GM12891 (cell line): ENCODE results near the gene ZBTB9. TPM values are rescaled to one million over a fixed set of nuclear protein-coding genes. Genes with fewer than 3 reads are reported as not detected.
A peak's percentile ranks its signal among the peaks of the same experiment; 100 is the strongest.

ENCODE experiments used
- DNase-seq: peaks from one replicate; pipeline ENCODE4 v3.0.0; 2011; ENCODE audit warnings: low spot score; ENCODE audit not compliant: insufficient read length
- FAIRE-seq: peaks from 2 replicates; lab custom pipeline; 2011; peaks lifted over from hg19 to GRCh38; lab: Jason Lieb, UNC
- PAX5 ChIP-seq: IDR thresholded peaks from 2 replicates; pipeline ENCODE4 v1.6.1; 2011; ENCODE audit warnings: low read length, moderate library complexity, mild to moderate bottlenecking; ENCODE audit not compliant: insufficient read depth, severe bottlenecking
- POLR2A ChIP-seq: IDR thresholded peaks from 2 replicates; pipeline ENCODE4 v1.6.1; 2011; ENCODE audit warnings: low read depth, low read length, control low read depth
- POLR2AphosphoS5 ChIP-seq: IDR thresholded peaks from 2 replicates; pipeline ENCODE4 v1.6.1; 2011; ENCODE audit warnings: low read depth, low read length, control low read depth
- POU2F2 ChIP-seq: IDR thresholded peaks from 2 replicates; pipeline ENCODE4 v1.6.1; 2011; ENCODE audit warnings: low read depth, mild to moderate bottlenecking, control low read depth, low read length, moderate library complexity
- SPI1 ChIP-seq: IDR thresholded peaks from 2 replicates; pipeline ENCODE4 v1.6.1; 2011; ENCODE audit warnings: low read depth, low read length, control low read depth
- TAF1 ChIP-seq: IDR thresholded peaks from 2 replicates; pipeline ENCODE4 v1.6.1; 2011; ENCODE audit warnings: low read depth, low read length, control low read depth
- polyA plus RNA-seq: library from polyadenylated mRNA; unstranded; fragments of >200 nt; gene quantifications from one replicate; pipeline ENCODE4 v1.2.1, GENCODE V29; 2012; ENCODE audit warnings: low read depth, missing spikeins, inconsistent platforms; ENCODE audit not compliant: missing spikeins

ZBTB9 gene
- 4.1 TPM for polyA plus RNA-seq

- TF ChIP-seq POLR2A = peak; percentile 87
- peak; percentile 60 for TF ChIP-seq TAF1
- no peak for TF ChIP-seq POU2F2
- FAIRE-seq = peak; percentile 99
- DNase-seq = peak; percentile 99
Observed at GRCh38 chr6:33454009-33454946, at the start of gene ZBTB9. TSS of gene ZBTB9 (plus strand) at chr6:33454576. CDS start at chr6:33455101, 525 bp downstream.

- no peak for DNase-seq
- no peak for FAIRE-seq
Observed at GRCh38 chr6:33404884-33405283, 49.5 kb upstream of the ZBTB9 start.

GRCh38 chr6:33405386-33405940, 48.9 kb upstream of the ZBTB9 start:
- FAIRE-seq (no peak), DNase-seq (no peak)
- TF ChIP-seq POU2F2 = no peak
- no peak for TF ChIP-seq POLR2AphosphoS5
- TF ChIP-seq POLR2A = no peak
- no peak for TF ChIP-seq PAX5
- no peak for TF ChIP-seq SPI1
- TF ChIP-seq TAF1 = no peak

More at GRCh38 chr6:33404884-33405283, 49.5 kb upstream of the ZBTB9 start:
- no peak for TF ChIP-seq SPI1
- TF ChIP-seq TAF1 = no peak
- TF ChIP-seq POLR2AphosphoS5 = no peak
- no peak for TF ChIP-seq POLR2A
- TF ChIP-seq PAX5 = no peak
- TF ChIP-seq POU2F2 = no peak

GRCh38 chr6:33406126-33406525, 48.2 kb upstream of the ZBTB9 start:
- FAIRE-seq = no peak
- no peak for TF ChIP-seq POU2F2
- no peak for TF ChIP-seq TAF1
- no peak for TF ChIP-seq POLR2A
- no peak for DNase-seq

- TF ChIP-seq POLR2A = no peak
- DNase-seq = no peak
- FAIRE-seq = no peak
Observed at GRCh38 chr6:33407132-33407718, 47.2 kb upstream of the ZBTB9 start.

- FAIRE-seq = peak; percentile 99
- TF ChIP-seq POU2F2 (peak; percentile 9; the same call in 1 of the 2 replicates), POLR2AphosphoS5 (peak; percentile 68; the same call in 1 of the 2 replicates), PAX5 (no peak)
- peak; percentile 97 for DNase-seq
Observed at GRCh38 chr6:33410050-33410710, 44.2 kb upstream of the ZBTB9 start.

- FAIRE-seq (no peak), DNase-seq (peak; percentile 75)
- TF ChIP-seq POLR2A (no peak), SPI1 (no peak), PAX5 (peak; percentile 2), POLR2AphosphoS5 (no peak), TAF1 (no peak), POU2F2 (no peak)
Observed at GRCh38 chr6:33410711-33411631, 43.4 kb upstream of the ZBTB9 start, which contains the start of gene PHF1. TSS of gene PHF1 (plus strand) at chr6:33411014. CDS start at chr6:33412264, 1,250 bp downstream.

GRCh38 chr6:33411632-33412005, 42.8 kb upstream of the ZBTB9 start:
- TF ChIP-seq TAF1 = no peak
- TF ChIP-seq PAX5 = no peak
- no peak for TF ChIP-seq POLR2AphosphoS5
- TF ChIP-seq POU2F2 = no peak
- TF ChIP-seq POLR2A = no peak
- TF ChIP-seq SPI1 = no peak
- FAIRE-seq (no peak), DNase-seq (no peak)
